ENCODE data around the gene SND1.

The SND1 gene

GRCh38 chr7:128131731-128132130, 479.7 kb downstream of the SND1 start:
- no peak for TF ChIP-seq CTCF (IDR thresholded peaks at IDR 0.05)

- no peak for TF ChIP-seq CTCF (IDR thresholded peaks at IDR 0.05)
Measured at GRCh38 chr7:128132426-128133069, 480.6 kb downstream of the SND1 start.

GRCh38 chr7:128135159-128135514, 483.1 kb downstream of the SND1 start:
- TF ChIP-seq CTCF (IDR thresholded peaks at IDR 0.05) = no peak

GRCh38 chr7:128135515-128136214, 483.7 kb downstream of the SND1 start:
- TF ChIP-seq CTCF (IDR thresholded peaks at IDR 0.05) = peak; percentile 98

- TF ChIP-seq CTCF (IDR thresholded peaks at IDR 0.05) = no peak
Measured at GRCh38 chr7:128136215-128136597, 484.2 kb downstream of the SND1 start.

- TF ChIP-seq CTCF (IDR thresholded peaks at IDR 0.05) = no peak
Measured at GRCh38 chr7:128137181-128137580, 485.2 kb downstream of the SND1 start.

- no peak for TF ChIP-seq CTCF (IDR thresholded peaks at IDR 0.05)
Measured at GRCh38 chr7:128139406-128139805, 487.4 kb downstream of the SND1 start.

Measured in LNCAP (cell line).